LNCaP clone FGC (cell line): Measurements from ENCODE around the gene CYB5R3.

ENCODE experiments used
- DNase-seq: peaks from one replicate; pipeline ENCODE4 v3.0.0-alpha.2; 2011; ENCODE audit warnings: low read depth
- H3K4me3 ChIP-seq: 2 replicates; pipeline ENCODE4 v1.5.1; 2011; ENCODE audit warnings: mild to moderate bottlenecking, low read depth, low read length, control low read depth
- TF ChIP-seq, protein P1 (sequence below): IDR thresholded peaks from 2 replicates; pipeline ENCODE4 v1.5.1; 2012; ENCODE audit warnings: mild to moderate bottlenecking; ENCODE audit not compliant: control insufficient read depth, insufficient read depth; ENCODE audit errors: extremely low read depth

Gene CYB5R3

DNA sequence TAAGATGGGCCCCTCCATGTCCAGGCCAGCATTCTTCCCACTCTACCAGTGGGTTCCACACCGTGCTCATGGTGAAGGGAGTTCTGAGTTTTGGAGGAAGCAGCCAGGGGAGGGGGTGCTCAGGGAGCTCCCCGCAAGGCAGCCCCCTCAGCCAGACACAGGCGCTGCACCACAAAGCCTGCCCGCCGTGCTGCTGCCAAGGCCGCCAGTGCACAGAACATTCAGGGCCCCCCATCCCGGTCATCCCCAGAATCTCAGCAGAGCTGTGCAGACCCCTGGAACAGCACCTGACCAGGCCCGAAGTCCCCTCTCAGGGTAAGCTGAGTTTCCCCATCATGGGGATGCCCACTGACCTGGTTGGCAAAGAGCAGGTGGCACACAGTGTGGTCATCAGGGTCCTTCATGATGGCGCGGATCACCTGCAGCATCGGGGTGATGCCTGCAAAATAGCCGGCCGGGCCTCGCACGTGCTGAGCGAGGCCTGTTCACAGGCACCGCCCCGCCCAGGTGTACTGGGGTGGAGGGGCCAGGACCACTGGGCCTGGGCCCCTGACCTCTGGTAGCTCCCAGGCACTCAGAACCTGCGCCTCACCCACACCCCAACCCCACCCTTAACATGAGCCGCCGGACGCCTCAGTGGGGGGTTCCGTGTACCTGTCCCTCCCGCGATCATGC lies 22.1 kb downstream of the CYB5R3 start:
- no peak overlapping the region for H3K4me3 ChIP-seq
- DNase-seq, result no peak

DNA sequence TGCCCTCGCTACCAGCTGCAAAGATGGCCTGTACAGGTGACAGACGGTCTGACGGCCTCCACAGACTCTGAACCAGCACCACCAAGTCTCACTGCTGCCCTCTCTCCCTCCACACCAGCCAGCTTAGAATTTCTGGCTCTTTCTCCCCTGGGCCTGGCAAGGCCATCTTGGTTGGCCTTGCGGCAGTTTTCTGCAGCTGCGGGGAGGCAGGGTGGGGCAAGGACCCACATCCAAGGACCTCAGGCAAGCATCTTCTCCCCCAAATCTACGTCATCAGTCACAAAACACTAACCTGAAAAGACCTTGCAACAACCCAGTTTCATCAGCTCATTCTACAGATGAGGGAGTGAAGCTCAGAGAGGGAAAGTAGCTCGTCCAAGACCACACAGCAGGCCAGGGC lies 22.8 kb downstream of the CYB5R3 start:
- TF ChIP-seq, protein P1, sequence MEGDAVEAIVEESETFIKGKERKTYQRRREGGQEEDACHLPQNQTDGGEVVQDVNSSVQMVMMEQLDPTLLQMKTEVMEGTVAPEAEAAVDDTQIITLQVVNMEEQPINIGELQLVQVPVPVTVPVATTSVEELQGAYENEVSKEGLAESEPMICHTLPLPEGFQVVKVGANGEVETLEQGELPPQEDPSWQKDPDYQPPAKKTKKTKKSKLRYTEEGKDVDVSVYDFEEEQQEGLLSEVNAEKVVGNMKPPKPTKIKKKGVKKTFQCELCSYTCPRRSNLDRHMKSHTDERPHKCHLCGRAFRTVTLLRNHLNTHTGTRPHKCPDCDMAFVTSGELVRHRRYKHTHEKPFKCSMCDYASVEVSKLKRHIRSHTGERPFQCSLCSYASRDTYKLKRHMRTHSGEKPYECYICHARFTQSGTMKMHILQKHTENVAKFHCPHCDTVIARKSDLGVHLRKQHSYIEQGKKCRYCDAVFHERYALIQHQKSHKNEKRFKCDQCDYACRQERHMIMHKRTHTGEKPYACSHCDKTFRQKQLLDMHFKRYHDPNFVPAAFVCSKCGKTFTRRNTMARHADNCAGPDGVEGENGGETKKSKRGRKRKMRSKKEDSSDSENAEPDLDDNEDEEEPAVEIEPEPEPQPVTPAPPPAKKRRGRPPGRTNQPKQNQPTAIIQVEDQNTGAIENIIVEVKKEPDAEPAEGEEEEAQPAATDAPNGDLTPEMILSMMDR, result no peak
- DNase-seq, result no peak
- H3K4me3 ChIP-seq, result no peak overlapping the region

More for the DNA sequence above, 22.1 kb downstream of the CYB5R3 start:
- TF ChIP-seq, protein P1, result no peak

DNA sequence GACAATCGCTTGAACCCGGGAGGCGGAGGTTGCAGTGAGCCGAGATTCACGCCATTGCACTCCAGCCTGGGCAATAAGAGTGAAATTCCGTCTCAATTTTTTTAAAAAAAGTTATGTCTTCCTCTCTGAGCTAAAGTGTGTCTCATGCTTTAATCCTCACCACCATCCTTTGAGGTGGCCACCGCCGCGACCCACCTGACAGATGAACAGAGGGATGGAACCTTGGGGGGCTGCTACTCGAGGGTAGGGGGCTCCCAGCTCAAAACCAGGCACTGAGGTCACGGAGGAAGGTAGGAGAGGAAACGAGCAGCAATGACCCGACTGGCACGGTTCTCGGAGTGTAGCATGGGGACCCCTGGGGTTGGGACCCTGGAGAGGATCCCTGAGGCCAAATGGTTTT lies 23.8 kb downstream of the CYB5R3 start:
- no peak for DNase-seq
- TF ChIP-seq, protein P1, result no peak
- H3K4me3 ChIP-seq, result no peak overlapping the region

DNA sequence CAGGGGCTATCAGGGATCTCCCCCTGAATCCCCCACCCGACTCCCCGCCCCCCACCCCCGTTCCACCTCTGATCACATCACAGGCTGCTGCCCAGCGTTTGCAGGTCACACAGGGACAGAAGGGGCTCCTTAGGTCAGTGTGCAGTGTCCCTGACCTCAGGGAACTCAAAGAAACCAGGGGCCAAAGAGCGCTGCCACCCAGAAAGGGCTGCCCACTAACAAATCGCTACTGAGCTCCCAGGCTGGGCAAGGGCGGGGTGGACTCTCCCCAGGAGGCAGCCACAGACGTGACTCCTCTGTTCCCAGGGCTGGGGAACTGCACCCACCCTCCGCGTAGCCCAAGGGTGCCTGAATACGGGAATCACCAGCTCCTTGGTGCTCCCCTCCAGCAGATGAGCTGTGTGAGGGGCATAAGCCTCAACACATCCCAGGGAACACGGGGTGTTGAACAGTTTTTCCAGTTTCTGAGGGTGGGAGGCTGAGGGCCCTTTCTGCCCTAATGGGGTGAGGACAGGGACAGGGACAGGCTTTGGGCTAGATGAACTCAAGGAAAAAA lies 24.6 kb downstream of the CYB5R3 start:
- H3K4me3 ChIP-seq, result no peak overlapping the region
- TF ChIP-seq, protein P1, result no peak
- DNase-seq, result no peak

DNA sequence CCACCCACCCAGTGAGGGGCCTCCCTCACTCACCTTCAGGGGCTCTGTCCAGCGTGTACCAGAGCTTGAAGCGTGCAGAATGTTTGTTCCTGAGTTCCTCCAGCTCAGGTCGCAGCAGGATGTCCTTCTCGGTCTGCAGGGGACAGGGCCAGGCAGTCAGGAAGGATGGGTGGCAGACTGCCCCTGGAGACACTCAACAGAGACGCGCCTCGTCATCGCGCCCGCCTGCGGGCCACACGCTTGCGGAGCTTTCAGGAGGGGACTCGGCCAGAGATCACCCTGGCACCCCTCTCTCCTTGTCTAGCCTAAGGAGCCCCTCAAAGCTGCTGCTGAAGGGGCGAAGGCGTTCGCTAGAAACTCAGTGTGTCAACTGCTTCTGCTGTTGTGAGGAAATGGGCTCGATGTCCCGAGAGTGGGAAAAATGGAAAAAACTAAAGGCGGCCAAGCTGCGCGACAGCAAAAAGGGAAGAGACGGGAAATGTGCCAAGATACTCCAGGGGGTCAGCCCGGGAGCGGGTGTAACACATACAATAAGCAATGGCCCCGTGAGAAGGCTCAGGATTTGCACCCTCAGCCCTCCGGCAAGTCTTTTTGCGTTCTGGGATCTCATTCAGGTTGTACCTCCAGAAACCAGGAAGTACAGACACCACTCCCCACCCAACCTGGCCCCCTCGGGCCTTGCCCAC lies 25.3 kb downstream of the CYB5R3 start:
- TF ChIP-seq, protein P1, result no peak
- no peak for DNase-seq
- H3K4me3 ChIP-seq, result no peak overlapping the region

DNA sequence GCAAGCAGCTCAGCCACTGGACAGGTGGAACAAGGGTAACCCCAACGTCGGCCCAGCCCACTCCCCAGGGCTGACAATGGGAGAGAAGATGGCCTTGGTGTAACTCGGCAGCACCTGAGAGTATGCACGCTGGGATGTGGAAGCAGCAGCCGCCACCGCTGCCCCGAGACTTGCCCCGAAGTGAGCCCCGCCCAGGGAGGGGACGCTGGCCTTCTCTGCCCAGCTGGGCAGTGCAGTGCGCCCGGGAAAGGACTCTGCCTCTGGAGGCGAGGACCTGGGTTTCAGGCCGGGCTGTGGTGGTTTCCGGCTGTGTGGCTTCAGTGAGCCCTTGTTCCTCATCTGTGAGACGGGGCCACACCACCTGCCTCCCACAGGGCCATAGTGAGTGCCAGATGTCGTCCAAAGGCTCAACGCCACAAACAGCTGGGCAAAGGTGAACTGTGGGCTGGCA lies 25.9 kb downstream of the CYB5R3 start:
- TF ChIP-seq, protein P1, result no peak
- H3K4me3 ChIP-seq, result no peak overlapping the region
- DNase-seq, result no peak
